ENCODE measurements around the gene OTOP3. TPM values are rescaled to one million over a fixed set of nuclear protein-coding genes. Genes with fewer than 3 reads are reported as not detected.

OTOP3 gene
- polyA plus RNA-seq, 1 donor (not counting 4 experiments of a cell fraction or from before 2014, with no cell fraction given), result 0.03 TPM

- Histone ChIP-seq H4K20me1 (ENCODE audit: control insufficient read depth, extremely low read depth, insufficient read depth, low read length) (no peaks in the 10 kb centered on the region), H3K4me1 (ENCODE audit: control insufficient read depth, extremely low read depth, insufficient read depth, low read length) (peaks cover 28% of the 10 kb centered on the region), H3K36me3 (ENCODE audit: control insufficient read depth in 2 of 2, extremely low read depth in 1 of 2, insufficient read depth in 2 of 2, low read length in 2 of 2) (peaks cover 0 to 1% of the 10 kb centered on the region in 2 experiments), H2AFZ (ENCODE audit: control insufficient read depth, low read length) (no peak overlapping the region), H3K9ac (ENCODE audit: control insufficient read depth, extremely low read depth, insufficient read depth, low read length) (no peak overlapping the region), H3K79me2 (ENCODE audit: control insufficient read depth, insufficient read depth, low read length) (peaks cover 2% of the 10 kb centered on the region), H3K27me3 (ENCODE audit: control insufficient read depth, extremely low read depth, insufficient read depth, low read length) (no peaks in the 10 kb centered on the region), H3K27ac (ENCODE audit: control insufficient read depth, insufficient read depth, low read length) (no peak overlapping the region), H3K4me2 (ENCODE audit: control insufficient read depth, extremely low read depth, insufficient read depth, low read depth, low read length) (no peak overlapping the region), H3K9me1 (ENCODE audit: control insufficient read depth, extremely low read depth, insufficient read depth, low read length) (no peaks in the 10 kb centered on the region), H3K9me3 (ENCODE audit: control insufficient read depth, low read depth, low read length) (no peaks in the 10 kb centered on the region), H3K4me3 (ENCODE audit: control insufficient read depth in 2 of 3, extremely low read depth in 1 of 3, insufficient read depth in 2 of 3, low read depth in 1 of 3, low read length in 3 of 3) (no peak overlapping the region)
- no peak for TF ChIP-seq CTCF (optimal IDR thresholded peaks at IDR 0.05 in 1 of 3, IDR thresholded peaks at IDR 0.05 in 1 of 3, conservative IDR thresholded peaks at IDR 0.05 in 1 of 3; ENCODE audit: extremely low read depth in 1 of 3, insufficient read depth in 2 of 3, low read length in 3 of 3)
- TF ChIP-seq EZH2 (IDR thresholded peaks at IDR 0.05; ENCODE audit: low read length), result no peak
- DNase-seq (ENCODE audit: low read depth, low spot score) (no peak), FAIRE-seq (no peak)
- dilution Hi-C loops (cut with MboI; ENCODE audit: extremely low pct_ligation_motif_present, low sequenced_read_pairs), result no loop called here
Observed at GRCh38 chr17:74986206-74986576, 50.5 kb downstream of the OTOP3 start.

- Histone ChIP-seq H3K27ac (ENCODE audit: control insufficient read depth, insufficient read depth, low read length) (no peak within 1 kb of the TSS), H3K9me1 (ENCODE audit: control insufficient read depth, extremely low read depth, insufficient read depth, low read length) (no peaks in the 10 kb centered on the region), H3K4me1 (ENCODE audit: control insufficient read depth, extremely low read depth, insufficient read depth, low read length) (peaks cover 27% of the 10 kb centered on the region), H3K4me2 (ENCODE audit: control insufficient read depth, extremely low read depth, insufficient read depth, low read depth, low read length) (peak within 1 kb of the TSS; percentile 92), H2AFZ (ENCODE audit: control insufficient read depth, low read length) (peak within 1 kb of the TSS; percentile 88), H3K27me3 (ENCODE audit: control insufficient read depth, extremely low read depth, insufficient read depth, low read length) (no peaks in the 10 kb centered on the region), H3K36me3 (ENCODE audit: control insufficient read depth in 2 of 2, extremely low read depth in 1 of 2, insufficient read depth in 2 of 2, low read length in 2 of 2) (peaks cover 0 to 1% of the 10 kb centered on the region in 2 experiments), H3K9me3 (ENCODE audit: control insufficient read depth, low read depth, low read length) (no peaks in the 10 kb centered on the region), H3K4me3 (ENCODE audit: control insufficient read depth in 2 of 3, extremely low read depth in 1 of 3, insufficient read depth in 2 of 3, low read depth in 1 of 3, low read length in 3 of 3) (peak within 1 kb of the TSS; percentile 74 to 78 (median 76)), H3K9ac (ENCODE audit: control insufficient read depth, extremely low read depth, insufficient read depth, low read length) (peak within 1 kb of the TSS; percentile 69), H3K79me2 (ENCODE audit: control insufficient read depth, insufficient read depth, low read length) (peaks cover 2% of the 10 kb centered on the region), H4K20me1 (ENCODE audit: control insufficient read depth, extremely low read depth, insufficient read depth, low read length) (no peaks in the 10 kb centered on the region)
- dilution Hi-C loops (cut with MboI; ENCODE audit: extremely low pct_ligation_motif_present, low sequenced_read_pairs), result no loop called here
- no peak for TF ChIP-seq EZH2 (IDR thresholded peaks at IDR 0.05; ENCODE audit: low read length)
- TF ChIP-seq CTCF (optimal IDR thresholded peaks at IDR 0.05 in 1 of 3, IDR thresholded peaks at IDR 0.05 in 1 of 3, conservative IDR thresholded peaks at IDR 0.05 in 1 of 3; ENCODE audit: extremely low read depth in 1 of 3, insufficient read depth in 2 of 3, low read length in 3 of 3), result peak in 1 of 3 experiments; percentile 4
- peak; percentile 43 for FAIRE-seq
- peak; percentile 54 for DNase-seq (ENCODE audit: low read depth, low spot score)
Observed at GRCh38 chr17:74987418-74987908, 51.8 kb downstream of the OTOP3 start, which contains the start of gene CDR2L. Gene CDR2L, plus strand, starts transcription at chr17:74987632. Its CDS starts 412 bp downstream, at chr17:74988044.
